Fibroblast of lung (primary cell): ENCODE data around the gene NTRK3.

Source experiments
- EZH2 ChIP-seq: IDR thresholded peaks from 2 replicates; pipeline ENCODE4 v1.5.1; 2012; ENCODE audit warnings: low read length, control low read depth, mild to moderate bottlenecking; ENCODE audit errors: missing control alignments
- TF ChIP-seq, protein P1 (sequence below), 2 donors: IDR thresholded peaks in 1 of 2; conservative IDR thresholded peaks in 1 of 2; 1 replicate in 1 of 2; 2 replicates in 1 of 2; pipeline ENCODE4 v1.5.1; 2011 to 2012; ENCODE audit warnings: low read length in 2 of 2, control low read depth in 1 of 2, inconsistent platforms in 1 of 2, low read depth in 1 of 2, mild to moderate bottlenecking in 1 of 2

DNA sequence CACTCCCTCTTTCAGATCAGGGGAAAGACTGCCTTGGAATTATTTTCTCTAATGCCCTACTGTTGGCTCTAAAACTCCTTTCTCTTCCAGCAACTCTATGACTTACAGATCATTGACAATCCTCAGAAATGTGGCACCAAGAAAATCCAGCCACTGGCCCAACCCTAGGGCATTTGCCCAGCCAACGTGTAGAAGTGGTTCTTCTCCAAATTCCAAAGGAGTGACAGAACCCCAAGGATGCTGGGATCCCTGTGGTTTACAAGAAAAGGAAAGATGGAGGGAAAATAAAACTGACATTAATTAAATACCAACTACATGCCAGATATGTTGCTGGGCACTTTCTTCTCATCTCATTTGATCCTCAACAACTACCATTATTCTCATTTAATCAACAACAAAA is 216.0 kb downstream of the NTRK3 start:
- TF ChIP-seq, protein P1, sequence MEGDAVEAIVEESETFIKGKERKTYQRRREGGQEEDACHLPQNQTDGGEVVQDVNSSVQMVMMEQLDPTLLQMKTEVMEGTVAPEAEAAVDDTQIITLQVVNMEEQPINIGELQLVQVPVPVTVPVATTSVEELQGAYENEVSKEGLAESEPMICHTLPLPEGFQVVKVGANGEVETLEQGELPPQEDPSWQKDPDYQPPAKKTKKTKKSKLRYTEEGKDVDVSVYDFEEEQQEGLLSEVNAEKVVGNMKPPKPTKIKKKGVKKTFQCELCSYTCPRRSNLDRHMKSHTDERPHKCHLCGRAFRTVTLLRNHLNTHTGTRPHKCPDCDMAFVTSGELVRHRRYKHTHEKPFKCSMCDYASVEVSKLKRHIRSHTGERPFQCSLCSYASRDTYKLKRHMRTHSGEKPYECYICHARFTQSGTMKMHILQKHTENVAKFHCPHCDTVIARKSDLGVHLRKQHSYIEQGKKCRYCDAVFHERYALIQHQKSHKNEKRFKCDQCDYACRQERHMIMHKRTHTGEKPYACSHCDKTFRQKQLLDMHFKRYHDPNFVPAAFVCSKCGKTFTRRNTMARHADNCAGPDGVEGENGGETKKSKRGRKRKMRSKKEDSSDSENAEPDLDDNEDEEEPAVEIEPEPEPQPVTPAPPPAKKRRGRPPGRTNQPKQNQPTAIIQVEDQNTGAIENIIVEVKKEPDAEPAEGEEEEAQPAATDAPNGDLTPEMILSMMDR (conservative IDR thresholded peaks at IDR 0.05 in 1 of 2, IDR thresholded peaks at IDR 0.05 in 1 of 2; ENCODE audit: low read depth in 1 of 2, low read length in 2 of 2), result no peak
- no peak for TF ChIP-seq EZH2
